K562 (cell line): ENCODE results near the gene THAP8. TPM values are rescaled to one million over a fixed set of nuclear protein-coding genes. Genes with fewer than 3 reads are reported as not detected.

Source experiments
- ATAC-seq: fragments of 200-7000 bp; cut with Tn5 transposase; 3 replicates; pipeline ENCODE4 v1.9.1; 2020; ENCODE audit warnings: moderate library complexity
- BruUV-seq: library from RNA; stranded (reverse); fragments of 400-500 nt; replicated peaks from 2 replicates; lab custom pipeline; 2021; lab: Mats Ljungman, UMichigan
- CTCF ChIA-PET: fragments of 300-600 bp; formaldehyde crosslinking; extraction: SDS; loops from one replicate; lab custom pipeline; 2021; ENCODE audit warnings: low intra/inter-chr PET ratio; lab: Yijun Ruan, JAX
- POLR2A ChIA-PET: fragments of 300-600, 350-650 bp; sonication (Branson Sonifier 250); formaldehyde crosslinking; extraction: SDS; loops from one replicate; lab custom pipeline; 2021; ENCODE audit warnings: antibody characterized with exemption, inconsistent platforms; lab: Yijun Ruan, JAX
- DNase-seq, 4 experiments: peaks; one replicate each; pipeline versions ENCODE4 v3.0.0 to v3.0.0-alpha.2; 2011 to 2018; ENCODE audit warnings: low spot score in 3 of 4, mixed read lengths in 3 of 4; ENCODE audit errors: extremely low read depth in 1 of 4
- FAIRE-seq: peaks from 2 replicates; lab custom pipeline; 2011; peaks lifted over from hg19 to GRCh38; lab: Jason Lieb, UNC
- H2AFZ ChIP-seq: 2 replicates; pipeline ENCODE4 v1.6.0; 2011; ENCODE audit warnings: low read depth, low read length, control low read depth, inconsistent platforms
- H3K27ac ChIP-seq: fragments of 200-600 bp; 3 replicates; pipeline ENCODE4 v1.8.0; 2011; ENCODE audit warnings: low read depth, mild to moderate bottlenecking, control low read depth, inconsistent platforms, low read length, moderate library complexity, mixed read lengths; ENCODE audit errors: extremely low read depth
- H3K27me3 ChIP-seq, 2 experiments: fragments of 300-600 bp in 1 of 2; 2 replicates in 1 of 2; 3 replicates in 1 of 2; pipeline versions ENCODE4 v1.6.0 to v1.8.0; 2011; ENCODE audit warnings: inconsistent platforms in 2 of 2, low read length in 2 of 2, mild to moderate bottlenecking in 1 of 2, mixed read lengths in 1 of 2, moderate library complexity in 1 of 2; ENCODE audit not compliant: control insufficient read depth in 2 of 2, insufficient read depth in 2 of 2
- H3K36me3 ChIP-seq: fragments of 300-600 bp; 3 replicates; pipeline ENCODE4 v1.8.0; 2011; ENCODE audit warnings: mild to moderate bottlenecking, low read length, inconsistent platforms; ENCODE audit not compliant: control insufficient read depth, insufficient read depth
- H3K4me1 ChIP-seq, 2 experiments: fragments of 200-600 bp in 1 of 2; replicated peaks in 1 of 2; 2 replicates in 1 of 2; 3 replicates in 1 of 2; pipeline versions ENCODE4 v1.5.1 to v1.8.0; 2011; ENCODE audit warnings: inconsistent platforms in 2 of 2, low read length in 2 of 2, mild to moderate bottlenecking in 1 of 2, mixed read lengths in 1 of 2, moderate library complexity in 1 of 2; ENCODE audit not compliant: control insufficient read depth in 2 of 2, insufficient read depth in 2 of 2
- H3K4me2 ChIP-seq: 2 replicates; pipeline ENCODE4 v1.6.1; 2011; ENCODE audit warnings: low read length, control low read depth, inconsistent platforms, mixed read lengths; ENCODE audit not compliant: insufficient read depth
- H3K4me3 ChIP-seq: fragments of 200-600 bp; sonication (generic), shearing (Covaris generic); 2 replicates; pipeline ENCODE4 v1.5.1; 2016; ENCODE audit warnings: control low read depth, inconsistent platforms
- H3K79me2 ChIP-seq: fragments of 200-600 bp; 3 replicates; pipeline ENCODE4 v1.8.0; 2011; ENCODE audit warnings: low read length, inconsistent platforms; ENCODE audit not compliant: control insufficient read depth, insufficient read depth
- H3K9ac ChIP-seq, 2 experiments: 2 replicates each; pipeline versions ENCODE4 v1.6.0 to v1.6.1; 2011; ENCODE audit warnings: low read depth in 2 of 2, low read length in 2 of 2, control low read depth in 1 of 2, inconsistent platforms in 1 of 2, mild to moderate bottlenecking in 1 of 2, mixed read lengths in 1 of 2; ENCODE audit not compliant: insufficient read depth in 1 of 2
- H3K9me1 ChIP-seq: one replicate; pipeline ENCODE4 v1.6.0; 2011; ENCODE audit warnings: inconsistent platforms, mild to moderate bottlenecking, low read length, moderate library complexity; ENCODE audit not compliant: control insufficient read depth, insufficient read depth
- H3K9me3 ChIP-seq: replicated peaks from 2 replicates; pipeline ENCODE4 v1.5.1; 2011; ENCODE audit warnings: low read depth, low read length, inconsistent platforms; ENCODE audit not compliant: control insufficient read depth, insufficient read depth
- H4K20me1 ChIP-seq: replicated peaks from 2 replicates; pipeline ENCODE4 v1.6.1; 2011; ENCODE audit warnings: low read length, inconsistent platforms, mixed read lengths; ENCODE audit not compliant: control insufficient read depth, insufficient read depth
- KLF16 ChIP-seq: IDR thresholded peaks from 2 replicates; pipeline ENCODE4 v1.6.1; 2016; ENCODE audit warnings: antibody characterized with exemption
- NELFE ChIP-seq: IDR thresholded peaks from 2 replicates; pipeline ENCODE4 v1.6.1; 2011; ENCODE audit warnings: mild to moderate bottlenecking; ENCODE audit not compliant: insufficient read depth, insufficient read length
- PTBP1 ChIP-seq: fragments of 200-400 bp; formaldehyde crosslinking; IDR thresholded peaks from 2 replicates; pipeline ENCODE4 v1.6.1; 2017; ENCODE audit warnings: low read depth, low read length
- RUNX1 ChIP-seq: sonication (generic); IDR thresholded peaks from 2 replicates; pipeline ENCODE4 v1.6.1; 2016; ENCODE audit warnings: antibody characterized with exemption, low read depth
- SLC30A9 ChIP-seq: fragments of 250-450 bp; sonication (Bioruptor Pico); IDR thresholded peaks from 2 replicates; pipeline ENCODE4 v1.8.0; 2022; ENCODE audit warnings: mild to moderate bottlenecking, moderate library complexity
- TAF9B ChIP-seq: fragments of 450-650 bp; IDR thresholded peaks from 2 replicates; pipeline ENCODE4 v1.6.1; 2018; ENCODE audit warnings: mild to moderate bottlenecking; ENCODE audit not compliant: partially characterized antibody
- ZBTB1 ChIP-seq: sonication (generic); formaldehyde crosslinking; IDR thresholded peaks from 2 replicates; pipeline ENCODE4 v1.8.1; 2023; ENCODE audit warnings: missing genetic modification reagents, low read depth, mild to moderate bottlenecking, borderline replicate concordance
- ZFP1 ChIP-seq: fragments of 450-650 bp; formaldehyde crosslinking; IDR thresholded peaks from 2 replicates; pipeline ENCODE4 v1.4.0; 2020; ENCODE audit warnings: mild to moderate bottlenecking, mixed read lengths
- ZNF830 ChIP-seq: fragments of 250-450 bp; sonication (Bioruptor Pico); IDR thresholded peaks from 2 replicates; pipeline ENCODE4 v1.5.0; 2021; ENCODE audit warnings: mild to moderate bottlenecking
- WGBS: fragments of 100-300 bp; shearing (Covaris generic); methylation state at CpG from one replicate; pipeline ENCODE4 v1.1.6; 2016; ENCODE audit warnings: low coverage, mixed read lengths; ENCODE audit not compliant: insufficient coverage; ENCODE audit errors: missing lambda C conversion rate; 5-methylcytosine and 5-hydroxymethylcytosine counted together
- in situ Hi-C: fragments of 300-500 bp; cut with MboI; formaldehyde crosslinking; loops from 4 replicates; pipeline ENCODE4 v1.15.0; 2018; ENCODE audit warnings: inconsistent platforms, mixed read lengths
- intact Hi-C: fragments of 100-400 bp; cut with micrococcal nuclease; formaldehyde crosslinking; loops from 2 replicates; pipeline ENCODE4 v1.14.2; 2022
- polyA plus RNA-seq, 8 experiments: library from polyadenylated mRNA; depleted of rRNA in 4 of 8; stranded (reverse) in 5 of 8; unstranded in 3 of 8; fragments of >200 nt; fragmentation: Nextera tagmentation in 2 of 8; fragmentation: Illumina TruSeq in 1 of 8; extraction: Ambion mirVana in 2 of 8; extraction: Trizol in 1 of 8; gene quantifications; 2 replicates each; pipeline versions ENCODE4 v1.2.1 to v1.2.3, GENCODE V29; 2011 to 2014; ENCODE audit warnings: inconsistent platforms in 1 of 8, missing spikeins in 1 of 8
- total RNA-seq, 7 experiments: library from RNA; depleted of rRNA in 6 of 7; stranded (reverse); fragments of >200 nt in 6 of 7; fragmentation: Illumina TruSeq in 2 of 7; extraction: Trizol in 2 of 7; gene quantifications; 2 replicates each; pipeline versions ENCODE4 v1.2.1 to v1.2.3, GENCODE V29; 2011 to 2021; ENCODE audit warnings: low replicate concordance in 1 of 7
- TF ChIP-seq, protein P1 (sequence below), 2 experiments: IDR thresholded peaks; 2 replicates each; pipeline ENCODE4 v1.6.1; 2011; ENCODE audit warnings: borderline replicate concordance in 1 of 2, control low read depth in 1 of 2, low read depth in 1 of 2, low read length in 1 of 2, mild to moderate bottlenecking in 1 of 2, mixed read lengths in 1 of 2, moderate library complexity in 1 of 2; ENCODE audit not compliant: insufficient read depth in 1 of 2, insufficient read length in 1 of 2, poor library complexity in 1 of 2, severe bottlenecking in 1 of 2; ENCODE audit errors: extremely low read depth in 1 of 2
- TF ChIP-seq, protein P2 (sequence below): sonication (generic); formaldehyde crosslinking; IDR thresholded peaks from 2 replicates; pipeline ENCODE4 v1.4.0; 2020; ENCODE audit warnings: mild to moderate bottlenecking, missing genetic modification reagents
- TF ChIP-seq, protein P3 (sequence below): fragments of 200-400 bp; formaldehyde crosslinking; IDR thresholded peaks from 2 replicates; pipeline ENCODE4 v1.6.1; 2017; ENCODE audit warnings: mild to moderate bottlenecking, low read depth, low read length, moderate library complexity
- TF ChIP-seq, protein P4 (sequence below): fragments of 450-650 bp; formaldehyde crosslinking; IDR thresholded peaks from 2 replicates; pipeline ENCODE4 v1.4.0; 2022; ENCODE audit warnings: mild to moderate bottlenecking, moderate library complexity

The THAP8 gene
- total and polyA plus RNA-seq, 9 of the 15 experiments (the other 6 are each of a cell fraction or from before 2014, with no cell fraction given) = 0.11 to 2.0 (median 0.94) TPM

DNA sequence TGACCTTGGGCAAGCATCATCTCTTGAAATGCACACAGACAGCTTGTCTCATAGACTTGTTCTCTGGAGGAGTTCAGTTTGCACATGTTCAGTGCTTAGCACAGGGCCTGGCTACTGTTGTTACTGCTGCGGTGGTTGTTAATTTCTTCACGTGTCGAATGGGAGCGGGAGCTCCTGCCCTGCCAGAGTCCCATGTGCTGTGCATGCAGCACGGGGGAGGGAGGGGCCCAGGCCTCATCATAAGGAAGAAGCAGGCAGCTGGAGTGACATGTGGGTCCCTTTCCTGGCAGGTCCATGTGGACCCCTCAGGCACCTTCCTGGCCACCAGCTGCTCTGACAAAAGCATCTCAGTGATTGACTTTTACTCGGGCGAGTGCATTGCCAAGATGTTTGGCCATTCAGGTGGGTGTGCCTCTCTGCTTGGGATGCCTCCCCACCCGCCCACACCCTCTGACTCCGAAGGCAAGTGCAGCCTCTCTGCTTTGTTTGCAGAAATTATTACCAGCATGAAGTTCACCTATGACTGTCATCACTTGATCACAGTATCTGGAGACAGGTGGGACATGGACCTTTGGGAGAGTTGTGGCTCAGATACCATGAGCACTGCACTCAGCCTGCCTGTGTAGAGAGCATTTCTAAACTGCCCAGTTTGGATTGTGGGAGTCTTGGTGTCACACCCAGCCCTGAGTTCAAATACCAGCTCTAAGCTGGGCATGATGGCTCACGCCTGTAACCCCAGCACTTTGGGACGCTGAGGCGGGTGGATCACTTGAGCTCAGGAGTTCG, 37.0 kb upstream of the THAP8 start (continued):
- TF ChIP-seq, protein P1, sequence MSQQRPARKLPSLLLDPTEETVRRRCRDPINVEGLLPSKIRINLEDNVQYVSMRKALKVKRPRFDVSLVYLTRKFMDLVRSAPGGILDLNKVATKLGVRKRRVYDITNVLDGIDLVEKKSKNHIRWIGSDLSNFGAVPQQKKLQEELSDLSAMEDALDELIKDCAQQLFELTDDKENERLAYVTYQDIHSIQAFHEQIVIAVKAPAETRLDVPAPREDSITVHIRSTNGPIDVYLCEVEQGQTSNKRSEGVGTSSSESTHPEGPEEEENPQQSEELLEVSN (IDR thresholded peaks at IDR 0.05; ENCODE audit: borderline replicate concordance in 1 of 2, extremely low read depth in 1 of 2, insufficient read depth in 1 of 2, insufficient read length in 1 of 2, low read depth in 1 of 2, low read length in 1 of 2, poor library complexity in 1 of 2, severe bottlenecking in 1 of 2) = no peak

DNA sequence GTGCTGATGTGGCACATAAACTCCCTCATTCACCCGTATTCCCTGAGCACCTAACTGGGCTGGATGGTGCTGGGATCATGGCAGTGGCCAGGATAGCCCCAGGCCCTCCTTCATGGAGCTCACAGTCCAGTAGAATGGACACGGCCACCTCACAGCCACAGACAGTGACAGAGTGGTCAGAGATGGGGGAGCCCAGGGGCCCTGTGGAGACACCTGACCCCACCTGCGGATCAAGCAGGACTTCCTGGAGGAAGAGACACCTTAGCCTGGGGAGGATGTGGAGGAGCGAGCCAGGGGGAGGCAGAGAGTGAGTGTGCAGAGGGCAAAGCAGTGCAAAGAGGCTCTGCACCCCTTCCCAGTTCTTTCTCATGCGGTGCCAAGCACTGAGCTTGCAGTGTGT, 35.8 kb upstream of the THAP8 start:
- no peak for DNase-seq
- intact Hi-C loops = no loop called here

More for the DNA sequence above, 35.8 kb upstream of the THAP8 start:
- ChIA-PET CTCF (no interaction called here), POLR2A (interaction anchor here (1.8 kb wide), 1 partner anchor 15 kb away, joined by 6 read pairs; no protein-coding TSS in a partner anchor)
- FAIRE-seq (no peak), ATAC-seq (no peak)
- WGBS = 90% methylated on average over 5 of the region's 5 CpGs
- Histone ChIP-seq H3K27me3 (no peaks in the 10 kb centered on the region), H3K4me2 (no peak overlapping the region), H3K9ac (peak overlapping the region in 1 of 2 experiments; percentile 31; a peak in 1 of 4 replicates), H3K4me3 (no peak overlapping the region), H3K79me2 (no peaks in the 10 kb centered on the region)
- no peak for TF ChIP-seq PTBP1
- TF ChIP-seq, protein P2, sequence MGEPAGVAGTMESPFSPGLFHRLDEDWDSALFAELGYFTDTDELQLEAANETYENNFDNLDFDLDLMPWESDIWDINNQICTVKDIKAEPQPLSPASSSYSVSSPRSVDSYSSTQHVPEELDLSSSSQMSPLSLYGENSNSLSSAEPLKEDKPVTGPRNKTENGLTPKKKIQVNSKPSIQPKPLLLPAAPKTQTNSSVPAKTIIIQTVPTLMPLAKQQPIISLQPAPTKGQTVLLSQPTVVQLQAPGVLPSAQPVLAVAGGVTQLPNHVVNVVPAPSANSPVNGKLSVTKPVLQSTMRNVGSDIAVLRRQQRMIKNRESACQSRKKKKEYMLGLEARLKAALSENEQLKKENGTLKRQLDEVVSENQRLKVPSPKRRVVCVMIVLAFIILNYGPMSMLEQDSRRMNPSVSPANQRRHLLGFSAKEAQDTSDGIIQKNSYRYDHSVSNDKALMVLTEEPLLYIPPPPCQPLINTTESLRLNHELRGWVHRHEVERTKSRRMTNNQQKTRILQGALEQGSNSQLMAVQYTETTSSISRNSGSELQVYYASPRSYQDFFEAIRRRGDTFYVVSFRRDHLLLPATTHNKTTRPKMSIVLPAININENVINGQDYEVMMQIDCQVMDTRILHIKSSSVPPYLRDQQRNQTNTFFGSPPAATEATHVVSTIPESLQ (CRISPR knock-in tag) = no peak
- no peak for TF ChIP-seq RUNX1
- no peak for TF ChIP-seq ZNF830
- TF ChIP-seq KLF16 = no peak
- no peak for TF ChIP-seq ZBTB1 (CRISPR knock-in tag)
- TF ChIP-seq, protein P3, sequence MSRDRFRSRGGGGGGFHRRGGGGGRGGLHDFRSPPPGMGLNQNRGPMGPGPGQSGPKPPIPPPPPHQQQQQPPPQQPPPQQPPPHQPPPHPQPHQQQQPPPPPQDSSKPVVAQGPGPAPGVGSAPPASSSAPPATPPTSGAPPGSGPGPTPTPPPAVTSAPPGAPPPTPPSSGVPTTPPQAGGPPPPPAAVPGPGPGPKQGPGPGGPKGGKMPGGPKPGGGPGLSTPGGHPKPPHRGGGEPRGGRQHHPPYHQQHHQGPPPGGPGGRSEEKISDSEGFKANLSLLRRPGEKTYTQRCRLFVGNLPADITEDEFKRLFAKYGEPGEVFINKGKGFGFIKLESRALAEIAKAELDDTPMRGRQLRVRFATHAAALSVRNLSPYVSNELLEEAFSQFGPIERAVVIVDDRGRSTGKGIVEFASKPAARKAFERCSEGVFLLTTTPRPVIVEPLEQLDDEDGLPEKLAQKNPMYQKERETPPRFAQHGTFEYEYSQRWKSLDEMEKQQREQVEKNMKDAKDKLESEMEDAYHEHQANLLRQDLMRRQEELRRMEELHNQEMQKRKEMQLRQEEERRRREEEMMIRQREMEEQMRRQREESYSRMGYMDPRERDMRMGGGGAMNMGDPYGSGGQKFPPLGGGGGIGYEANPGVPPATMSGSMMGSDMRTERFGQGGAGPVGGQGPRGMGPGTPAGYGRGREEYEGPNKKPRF = no peak
- no peak for TF ChIP-seq TAF9B
- no peak for TF ChIP-seq SLC30A9 (CRISPR knock-in tag)
- TF ChIP-seq ZFP1 (CRISPR knock-in tag) = no peak
- TF ChIP-seq NELFE = no peak
- TF ChIP-seq, protein P4, sequence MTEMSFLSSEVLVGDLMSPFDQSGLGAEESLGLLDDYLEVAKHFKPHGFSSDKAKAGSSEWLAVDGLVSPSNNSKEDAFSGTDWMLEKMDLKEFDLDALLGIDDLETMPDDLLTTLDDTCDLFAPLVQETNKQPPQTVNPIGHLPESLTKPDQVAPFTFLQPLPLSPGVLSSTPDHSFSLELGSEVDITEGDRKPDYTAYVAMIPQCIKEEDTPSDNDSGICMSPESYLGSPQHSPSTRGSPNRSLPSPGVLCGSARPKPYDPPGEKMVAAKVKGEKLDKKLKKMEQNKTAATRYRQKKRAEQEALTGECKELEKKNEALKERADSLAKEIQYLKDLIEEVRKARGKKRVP (CRISPR knock-in tag) = no peak
- TF ChIP-seq, all 486 proteins: peak for 0
- no peaks in the 10 kb centered on the region for H3K4me1 ChIP-seq
- H4K20me1 ChIP-seq = no peaks in the 10 kb centered on the region
- in situ Hi-C loops = no loop called here
- BruUV-seq = no TSS peak
- H3K36me3 ChIP-seq = peaks cover 91% of the 10 kb centered on the region; the same call in 2 of the 3 replicates
- H3K9me3 ChIP-seq = no peaks in the 10 kb centered on the region
- no peak overlapping the region for H3K27ac ChIP-seq
- peaks cover 2% of the 10 kb centered on the region for H3K9me1 ChIP-seq
- H2AFZ ChIP-seq = no peak overlapping the region
